Mucosa of descending colon (tissue), 3 donors: ENCODE measurements around the gene RELL2. TPM values are rescaled to one million over a fixed set of nuclear protein-coding genes. Genes with fewer than 3 reads are reported as not detected.

Experiments
- ATAC-seq: fragments of 200-7000 bp; cut with Tn5 transposase; one replicate; pipeline ENCODE4 v1.9.1; 2020; ENCODE audit warnings: mild to moderate bottlenecking, moderate library complexity
- DNase-seq, 3 donors: peaks; one replicate each; pipeline ENCODE4 v3.0.0-alpha.2; 2020
- H3K36me3 ChIP-seq: fragments of 200-600 bp; one replicate; pipeline ENCODE4 v1.8.0; 2021; ENCODE audit warnings: low read depth, mild to moderate bottlenecking
- H3K4me1 ChIP-seq: fragments of 200-600 bp; one replicate; pipeline ENCODE4 v1.8.0; 2021; ENCODE audit warnings: low read depth, mild to moderate bottlenecking
- H3K4me3 ChIP-seq: fragments of 200-600 bp; one replicate; pipeline ENCODE4 v1.8.0; 2021; ENCODE audit warnings: mild to moderate bottlenecking
- H3K9me3 ChIP-seq: fragments of 200-600 bp; one replicate; pipeline ENCODE4 v1.8.0; 2021; ENCODE audit warnings: mild to moderate bottlenecking
- CTCF ChIP-seq: fragments of 200-600 bp; IDR thresholded peaks from one replicate; pipeline ENCODE4 v1.8.0; 2022; ENCODE audit warnings: antibody characterized with exemption, mild to moderate bottlenecking
- intact Hi-C, 2 donors: fragments of 100-400 bp; cut with DNase I in 1 of 2; cut with micrococcal nuclease in 1 of 2; formaldehyde crosslinking; loops; one replicate each; pipeline versions ENCODE4 v1.11.0 to v1.11.1; 2022; cut with DNase I, micrococcal nuclease
- total RNA-seq, 3 donors: library from RNA; stranded (reverse); fragmentation: NEBNext Ultra II Directional in 2 of 3; extraction: Animal tissue kit (Norgen Biotek cat#: 25700) in 2 of 3; gene quantifications; one replicate each; pipeline versions ENCODE4 v1.2.1 to v1.2.4, GENCODE V29; 2021 to 2023
- donor health status: DM: no; HTN: no; CAD: no; lungs with moderate emphysema.
- donor health status: DM: no; HTN: no; CAD: no.
- donor health status: DM: no; HTN: yes; CAD: no.

The RELL2 gene
- total RNA-seq, 3 donors from 2014 or later = 2.3 to 3.9 (median 3.3) TPM

GRCh38 chr5:141646026-141646425 lies 9.2 kb downstream of the RELL2 start:
- no peaks in the 10 kb centered on the region for H3K36me3 ChIP-seq
- DNase-seq = no peak
- ATAC-seq = no peak

DNA sequence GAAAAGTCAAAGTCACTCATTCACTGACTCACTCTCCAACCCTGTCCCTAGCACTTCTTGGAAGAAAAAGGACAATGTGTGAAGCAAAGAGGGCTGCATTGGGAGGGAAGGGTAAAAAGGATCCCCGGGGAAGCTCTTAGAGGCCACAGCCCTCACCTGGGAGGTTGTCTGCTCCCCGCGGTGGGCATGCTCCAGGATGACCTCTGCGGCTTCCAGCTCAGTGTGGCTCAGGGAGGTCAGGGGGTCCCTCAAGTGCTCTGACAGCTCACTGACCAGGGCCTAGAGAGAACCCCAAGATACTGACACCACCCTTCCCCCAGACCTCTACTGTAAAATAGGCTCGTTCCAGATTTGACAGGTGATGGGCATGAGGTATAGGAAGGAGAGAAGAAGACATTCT lies 10.4 kb downstream of the RELL2 start:
- no peak for DNase-seq
- Histone ChIP-seq H3K36me3 (no peaks in the 10 kb centered on the region), H3K9me3 (no peaks in the 10 kb centered on the region), H3K4me1 (peaks cover 2% of the 10 kb centered on the region), H3K4me3 (no peak overlapping the region)
- intact Hi-C loops = no loop called here
- no peak for ATAC-seq
- TF ChIP-seq CTCF = no peak

More at GRCh38 chr5:141646026-141646425, 9.2 kb downstream of the RELL2 start:
- TF ChIP-seq CTCF = no peak
- Histone ChIP-seq H3K4me3 (no peak overlapping the region), H3K4me1 (peaks cover 2% of the 10 kb centered on the region), H3K9me3 (no peaks in the 10 kb centered on the region)
- intact Hi-C loops = no loop called here

DNA sequence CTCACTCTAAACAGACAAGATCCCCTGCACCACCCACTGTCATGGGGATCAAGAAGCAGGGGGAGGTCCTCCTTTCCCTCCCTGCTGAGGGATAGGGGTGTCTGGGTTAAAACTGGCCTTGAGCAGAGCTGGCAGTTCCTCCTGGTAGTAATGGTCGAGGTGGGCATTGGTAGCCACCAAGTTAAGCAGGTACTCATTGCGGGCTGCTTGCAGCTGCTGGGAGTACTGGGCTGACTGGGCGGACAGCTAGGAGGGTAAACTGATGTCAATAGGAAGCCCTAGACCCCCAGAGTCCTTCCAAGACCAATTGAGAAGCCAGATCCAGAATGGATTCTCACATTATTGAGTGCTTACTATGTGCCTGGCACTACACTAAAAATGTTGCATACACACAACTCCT lies 11.1 kb downstream of the RELL2 start:
- ATAC-seq = no peak
- no peak for TF ChIP-seq CTCF
- H3K4me3 ChIP-seq = no peak overlapping the region
- peaks cover 2% of the 10 kb centered on the region for H3K4me1 ChIP-seq
- no peaks in the 10 kb centered on the region for H3K36me3 ChIP-seq
- H3K9me3 ChIP-seq = no peaks in the 10 kb centered on the region
- DNase-seq = no peak
- intact Hi-C loops = no loop called here

- Histone ChIP-seq H3K4me3 (no peak overlapping the region), H3K9me3 (no peaks in the 10 kb centered on the region), H3K36me3 (no peaks in the 10 kb centered on the region), H3K4me1 (peaks cover 2% of the 10 kb centered on the region)
- no peak for DNase-seq
- no peak for TF ChIP-seq CTCF
- ATAC-seq = no peak
- intact Hi-C loops = no loop called here
Measured at GRCh38 chr5:141649056-141649688, 12.4 kb downstream of the RELL2 start.

DNA sequence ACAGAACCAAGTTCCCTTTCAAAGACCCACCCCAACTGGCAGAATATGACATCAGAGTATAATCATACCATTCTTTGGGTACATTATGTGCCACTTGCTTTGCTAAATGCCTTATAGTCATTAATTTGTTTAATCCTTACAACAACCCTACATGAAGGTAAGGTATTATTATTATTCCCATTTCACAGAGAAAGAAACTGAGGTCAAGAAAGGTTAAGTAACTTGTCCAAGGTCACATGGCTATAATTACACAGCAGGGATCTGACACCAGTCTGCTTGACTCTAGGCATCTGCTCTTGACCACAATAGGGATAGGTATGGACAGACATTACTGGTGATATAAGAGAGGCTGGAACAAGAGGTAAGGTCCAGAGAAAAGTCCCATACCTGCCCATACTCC lies 13.2 kb downstream of the RELL2 start:
- Histone ChIP-seq H3K9me3 (no peaks in the 10 kb centered on the region), H3K36me3 (no peaks in the 10 kb centered on the region), H3K4me3 (no peak overlapping the region), H3K4me1 (peaks cover 2% of the 10 kb centered on the region)
- DNase-seq (no peak), ATAC-seq (no peak)
- no peak for TF ChIP-seq CTCF
- intact Hi-C loops = no loop called here
